Activated naive CD8-positive, alpha-beta T cell treated with anti-CD3 and anti-CD28 coated beads, Interleukin-2, amount 10 ng/mL, durations not matched to agents 7 days and 5 days (primary cell): ENCODE results near the gene PSMA1. TPM values are rescaled to one million over a fixed set of nuclear protein-coding genes. Genes with fewer than 3 reads are reported as not detected.

Experiments
- ATAC-seq: fragments of 150-1000 bp; cut with Tn5 transposase; one replicate; pipeline ENCODE4 v1.10.0; 2021; ENCODE audit warnings: low read depth, moderate library complexity
- POLR2A ChIA-PET: fragments of 350-600 bp; sonication (Branson Sonifier 250); formaldehyde crosslinking; loops from one replicate; lab custom pipeline; 2021; ENCODE audit warnings: antibody characterized with exemption; lab: Charles Lee
- DNase-seq: peaks from one replicate; pipeline ENCODE4 v3.0.0; 2021
- H3K27ac Mint-ChIP-seq: one replicate; pipeline ENCODE4 v1.8.0; 2022; ENCODE audit warnings: mild to moderate bottlenecking, mixed read lengths
- H3K27me3 Mint-ChIP-seq: one replicate; pipeline ENCODE4 v1.8.0; 2022; ENCODE audit warnings: mild to moderate bottlenecking, moderate library complexity, mixed read lengths
- H3K36me3 Mint-ChIP-seq: one replicate; pipeline ENCODE4 v1.8.0; 2021; ENCODE audit warnings: mild to moderate bottlenecking, mixed read lengths
- H3K4me1 Mint-ChIP-seq: one replicate; pipeline ENCODE4 v1.8.0; 2021; ENCODE audit warnings: mixed read lengths
- H3K4me3 Mint-ChIP-seq: one replicate; pipeline ENCODE4 v1.8.0; 2022; ENCODE audit warnings: mild to moderate bottlenecking, moderate library complexity, mixed read lengths
- H3K9me3 Mint-ChIP-seq: one replicate; pipeline ENCODE4 v1.8.0; 2021; ENCODE audit warnings: mixed read lengths
- total RNA-seq, 2 experiments: library from RNA; stranded (reverse); gene quantifications; one replicate each; pipeline ENCODE4 v1.2.3, GENCODE V29; 2021

PSMA1 gene
- total RNA-seq, 2 experiments from 2014 or later: 181 to 189 TPM

- H3K36me3 Mint-ChIP-seq: peaks cover 13% of the 10 kb centered on the region
- H3K27ac Mint-ChIP-seq: no peak overlapping the region
- DNase-seq (no peak), ATAC-seq (no peak)
- H3K9me3 Mint-ChIP-seq: no peaks in the 10 kb centered on the region
- no peaks in the 10 kb centered on the region for H3K27me3 Mint-ChIP-seq
- POLR2A ChIA-PET: no interaction called here
- H3K4me3 Mint-ChIP-seq: no peak overlapping the region
- no peaks in the 10 kb centered on the region for H3K4me1 Mint-ChIP-seq
Observed at GRCh38 chr11:14460147-14460546, 60.0 kb downstream of the PSMA1 start.

- H3K9me3 Mint-ChIP-seq: no peaks in the 10 kb centered on the region
- H3K27ac Mint-ChIP-seq: no peak overlapping the region
- ATAC-seq (no peak), DNase-seq (no peak)
- POLR2A ChIA-PET: interaction anchor here (0.7 kb wide), 1 partner anchor 167 kb away, joined by 3 read pairs; no protein-coding TSS in a partner anchor
- H3K36me3 Mint-ChIP-seq: peaks cover 15% of the 10 kb centered on the region
- no peak overlapping the region for H3K4me3 Mint-ChIP-seq
- H3K27me3 Mint-ChIP-seq: no peaks in the 10 kb centered on the region
- peaks cover 2% of the 10 kb centered on the region for H3K4me1 Mint-ChIP-seq
Observed at GRCh38 chr11:14458377-14458776, 61.8 kb downstream of the PSMA1 start.

- POLR2A ChIA-PET: interaction anchor here (0.6 kb wide), 7 partner anchors 75 to 180 kb away, joined by 3 to 6 read pairs (median 4); no protein-coding TSS in a partner anchor
- Mint-ChIP-seq H3K36me3 (peaks cover 32% of the 10 kb centered on the region), H3K27me3 (no peaks in the 10 kb centered on the region), H3K4me1 (peaks cover 10% of the 10 kb centered on the region), H3K9me3 (no peaks in the 10 kb centered on the region), H3K27ac (no peak overlapping the region), H3K4me3 (no peak overlapping the region)
- DNase-seq (no peak), ATAC-seq (no peak)
Observed at GRCh38 chr11:14455648-14456430, 64.3 kb downstream of the PSMA1 start.

Other genes with a start within 250 kb of the PSMA1 start
- 10 to 100 TPM; 54.8 to 60.0 TPM for gene RRAS2, start 161.2 kb downstream of the PSMA1 start, total RNA-seq
- gene COPB1, start 20.6 kb downstream of the PSMA1 start, total RNA-seq: 10 to 100 TPM; 80.1 to 91.2 TPM
- 100 to 1,000 TPM; 117 to 125 TPM for gene PDE3B, start 123.4 kb upstream of the PSMA1 start, total RNA-seq